NCI-H226 (cell line): ENCODE results near the gene KIF6.
"Not testable (repeated sequence)": the region's sequence is repeated elsewhere in the genome, so short reads cannot be mapped to it uniquely, and the experiment has no call there.

Experiments
- DNase-seq: peaks from one replicate; pipeline ENCODE4 v3.0.0-alpha.2; 2015

The KIF6 gene

DNA sequence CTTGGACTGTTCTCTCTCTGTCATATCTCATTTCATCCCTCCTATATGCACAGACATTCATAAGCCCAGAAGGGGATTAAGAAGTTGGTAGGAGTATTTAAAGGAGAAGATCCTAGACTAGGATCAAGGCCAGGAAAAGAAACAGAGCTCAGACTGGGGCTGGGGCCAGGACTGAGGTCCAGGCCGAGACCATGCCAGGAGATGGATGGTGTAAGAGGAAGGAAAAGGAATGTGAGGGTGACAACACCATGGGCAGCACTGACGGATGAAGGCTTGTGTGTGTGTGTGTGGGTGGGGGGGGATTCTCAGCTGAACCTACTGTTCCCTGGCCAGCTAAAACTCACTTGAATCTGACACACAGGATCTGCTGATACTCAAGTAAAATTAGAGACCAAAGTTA is 182.1 kb downstream of the KIF6 start:
- DNase-seq, result no peak

DNA sequence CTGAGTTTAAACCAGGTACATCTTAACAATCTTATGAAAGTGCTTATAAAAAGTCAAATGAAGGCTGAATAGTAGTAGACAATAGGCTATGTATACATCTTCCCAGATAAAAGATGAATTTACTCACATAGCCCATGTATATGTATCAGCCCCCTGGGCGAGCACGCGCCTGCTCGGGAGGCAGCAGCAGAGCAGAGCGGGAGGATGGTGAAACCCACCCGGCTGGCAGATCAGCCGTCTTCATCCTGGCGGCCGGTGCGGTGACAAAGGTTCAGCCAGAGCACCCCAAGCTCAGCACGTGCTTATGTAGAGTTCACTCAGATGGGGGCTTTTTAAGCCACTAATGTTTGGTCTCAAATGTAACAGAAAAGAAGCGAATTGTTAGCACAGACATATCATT is 184.8 kb downstream of the KIF6 start:
- no peak for DNase-seq

DNA sequence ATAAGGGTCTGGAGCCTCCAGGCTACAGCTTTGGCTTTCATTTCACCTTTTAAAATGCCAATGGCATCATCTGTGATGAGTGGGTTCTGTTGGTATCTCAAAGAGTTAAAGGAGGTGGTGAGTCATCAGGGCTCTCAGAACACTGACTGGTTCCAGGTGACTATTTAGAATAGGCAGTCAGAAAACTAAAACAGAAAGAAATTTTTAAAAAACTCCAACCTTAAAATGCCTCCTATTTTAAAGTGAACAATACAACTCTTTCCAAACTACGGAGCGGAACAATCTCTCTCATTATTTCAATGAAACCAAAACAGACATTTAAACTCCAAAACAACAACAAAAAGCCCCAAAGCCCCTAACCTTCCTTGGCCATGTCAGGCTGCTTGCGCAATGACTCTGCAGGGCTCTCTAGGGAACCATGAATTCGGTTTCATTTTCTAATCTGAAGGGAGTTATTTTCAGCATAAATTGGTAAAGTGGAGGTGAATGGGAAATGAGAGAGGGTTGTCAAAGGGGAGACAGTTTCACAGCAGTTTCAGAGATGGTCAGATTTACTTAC is 194.9 kb downstream of the KIF6 start:
- DNase-seq, result peak; percentile 84

DNA sequence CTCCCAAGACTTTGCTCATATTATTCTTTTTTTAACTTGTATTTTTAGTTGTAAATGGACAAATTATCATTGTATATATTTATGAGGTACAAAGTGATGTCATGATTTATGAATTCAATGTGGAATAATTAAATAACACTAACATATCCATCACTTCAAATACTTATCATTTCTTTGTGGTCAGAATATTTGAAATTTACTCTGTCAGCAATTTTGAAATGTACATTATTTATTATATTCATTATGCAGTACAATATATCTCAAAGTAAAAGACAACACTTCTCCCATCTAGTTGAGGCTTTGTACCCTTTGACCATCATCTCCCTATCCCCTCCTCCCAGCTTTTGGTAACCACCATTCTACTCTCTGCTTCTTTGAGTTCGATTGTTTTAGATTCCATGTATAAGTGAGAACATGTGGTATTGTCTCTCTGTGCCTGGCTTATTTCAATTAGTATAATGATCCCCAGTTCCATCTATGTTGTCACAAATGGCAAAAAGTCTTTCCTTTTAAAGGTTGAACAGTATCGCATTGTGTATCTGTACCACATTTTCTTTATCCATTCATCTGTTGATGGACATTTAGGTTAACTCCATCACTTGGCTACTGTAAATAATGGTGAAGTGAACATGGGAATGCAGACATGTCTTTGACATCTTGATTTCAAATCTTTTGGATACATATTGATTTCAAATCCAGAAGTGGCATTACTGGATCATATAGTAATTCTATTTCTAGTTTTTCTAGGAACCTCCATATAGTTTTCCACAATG is 197.2 kb downstream of the KIF6 start:
- DNase-seq, result no peak

DNA sequence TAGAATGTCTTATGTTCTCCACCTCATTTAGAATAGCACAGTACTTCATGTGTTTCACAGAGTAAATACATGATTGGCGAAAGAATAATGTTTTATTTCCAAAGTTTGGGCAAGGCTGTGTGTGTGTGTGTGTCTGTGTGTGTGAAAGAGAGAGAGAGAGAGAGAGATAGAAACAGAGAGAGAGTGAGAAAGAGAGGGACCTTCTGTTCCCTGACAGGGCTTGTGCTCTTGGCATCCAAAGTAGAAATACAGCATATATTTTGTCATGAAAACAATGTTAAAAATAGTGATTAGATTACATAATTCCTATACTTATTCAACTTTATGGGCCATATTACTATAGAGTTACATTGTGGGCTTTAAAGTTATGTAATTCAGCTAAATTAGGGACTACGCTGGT is 201.2 kb downstream of the KIF6 start:
- no peak for DNase-seq

DNA sequence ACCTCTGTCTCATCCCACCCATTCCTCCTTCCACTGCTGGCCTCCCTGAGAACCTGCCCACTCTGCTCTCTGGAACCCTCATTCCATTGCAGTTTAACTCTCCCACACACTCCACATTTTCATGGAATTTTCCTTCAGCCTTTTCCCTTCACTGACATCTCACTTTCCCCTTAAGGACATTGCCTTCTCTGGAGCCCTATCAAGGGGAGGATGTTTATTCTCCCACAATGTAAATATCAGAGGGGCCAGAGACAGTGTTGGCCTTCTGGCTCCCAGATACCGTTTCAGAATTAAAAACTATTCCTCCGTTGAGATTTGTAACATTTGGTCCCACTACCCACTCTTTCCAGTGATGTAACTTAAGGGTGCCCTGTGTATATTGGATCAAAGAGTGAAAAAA is 203.2 kb downstream of the KIF6 start:
- DNase-seq, result peak; percentile 42

DNA sequence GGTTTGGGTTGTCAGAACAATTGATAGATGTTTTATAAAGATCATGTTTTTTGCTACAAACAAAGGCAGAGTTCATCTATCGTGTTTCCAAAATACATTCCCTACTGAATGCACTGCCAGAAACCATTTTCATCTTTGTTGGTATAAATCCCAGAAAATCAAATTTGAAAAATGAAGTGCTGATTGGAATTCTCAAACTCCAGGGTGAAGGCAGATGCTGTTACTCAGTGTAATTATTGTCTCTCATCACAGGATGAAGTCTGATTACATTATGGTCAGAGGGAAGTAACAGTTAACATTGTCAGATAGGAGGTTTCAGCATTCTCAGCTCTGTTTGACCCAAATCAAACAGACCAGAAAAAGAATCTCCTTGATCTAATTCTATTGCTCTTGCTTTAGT is 204.3 kb downstream of the KIF6 start:
- no peak for DNase-seq

DNA sequence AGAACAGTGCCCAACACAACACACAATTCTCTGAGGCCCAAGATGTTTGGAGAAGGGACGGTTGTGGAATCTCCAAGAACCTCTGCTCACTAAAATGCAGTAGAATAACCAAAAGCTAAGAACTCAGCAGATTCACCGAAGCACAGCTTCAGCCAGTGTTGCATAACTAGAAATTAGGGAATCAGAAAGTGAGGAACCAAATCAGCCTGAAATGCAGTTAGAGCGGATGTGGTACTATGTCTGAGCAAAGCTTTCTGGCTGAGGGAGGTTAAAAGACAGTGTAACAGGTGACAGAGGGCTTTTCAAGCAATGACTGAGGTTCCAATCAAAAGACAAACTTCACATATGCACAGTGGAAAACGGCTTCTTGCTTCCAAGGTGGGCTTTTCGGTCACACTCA is 204.8 kb downstream of the KIF6 start:
- no peak for DNase-seq

DNA sequence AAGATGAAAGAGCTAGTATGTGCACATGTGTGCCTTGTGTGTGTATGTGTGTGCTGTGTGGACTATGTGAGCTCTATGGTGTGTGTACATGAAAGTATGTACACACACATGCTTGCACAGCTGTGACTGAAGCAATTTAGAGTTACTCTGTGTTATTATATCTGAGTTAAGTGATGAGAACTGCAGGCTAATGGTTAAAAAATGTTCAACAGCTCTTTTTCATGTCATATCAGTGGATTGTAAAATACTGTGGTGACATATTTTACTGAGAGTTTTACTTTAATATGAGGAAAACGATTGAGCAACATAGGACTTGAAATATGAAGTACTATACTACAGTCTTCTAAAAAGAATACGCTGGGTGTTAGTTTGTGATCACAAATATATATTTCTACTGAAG is 207.0 kb downstream of the KIF6 start:
- DNase-seq, result peak; percentile 12

DNA sequence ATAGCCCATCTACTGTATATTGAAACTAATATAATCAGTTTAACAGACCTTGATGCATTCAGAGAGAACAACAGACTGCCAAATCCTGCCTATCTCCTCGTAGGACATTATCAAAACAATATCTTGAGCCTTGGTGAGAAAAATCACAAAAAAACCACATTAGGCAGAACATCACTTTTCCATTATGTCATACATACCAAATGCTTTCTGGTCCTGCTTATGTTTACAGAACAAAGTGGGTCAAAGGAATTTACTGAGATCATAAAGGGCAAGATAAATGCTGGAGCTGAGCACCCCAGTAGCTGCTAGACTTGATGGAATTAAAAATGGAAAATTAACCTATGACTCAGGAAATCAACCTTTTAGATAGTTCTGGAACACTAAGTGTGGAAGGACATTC is 207.5 kb downstream of the KIF6 start:
- DNase-seq, result peak; percentile 83

DNA sequence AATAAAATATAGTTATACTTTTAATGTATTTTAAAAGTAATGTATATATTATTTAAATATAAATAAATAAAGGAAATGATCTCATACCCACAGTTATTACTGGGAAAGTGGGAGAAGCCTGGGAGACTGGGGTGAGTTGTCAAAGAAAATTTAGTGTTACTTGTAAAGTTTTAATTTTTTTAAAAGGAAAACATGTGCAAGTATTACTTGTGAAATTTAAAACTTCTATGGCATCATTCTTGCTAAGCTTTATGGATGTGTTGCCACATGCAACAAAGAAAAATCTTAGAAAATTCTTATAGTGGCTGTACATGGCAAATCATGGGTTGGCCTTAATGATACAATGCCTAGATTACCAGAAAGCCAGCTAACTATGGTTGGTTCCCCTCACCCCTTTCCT is 208.7 kb downstream of the KIF6 start:
- no peak for DNase-seq

DNA sequence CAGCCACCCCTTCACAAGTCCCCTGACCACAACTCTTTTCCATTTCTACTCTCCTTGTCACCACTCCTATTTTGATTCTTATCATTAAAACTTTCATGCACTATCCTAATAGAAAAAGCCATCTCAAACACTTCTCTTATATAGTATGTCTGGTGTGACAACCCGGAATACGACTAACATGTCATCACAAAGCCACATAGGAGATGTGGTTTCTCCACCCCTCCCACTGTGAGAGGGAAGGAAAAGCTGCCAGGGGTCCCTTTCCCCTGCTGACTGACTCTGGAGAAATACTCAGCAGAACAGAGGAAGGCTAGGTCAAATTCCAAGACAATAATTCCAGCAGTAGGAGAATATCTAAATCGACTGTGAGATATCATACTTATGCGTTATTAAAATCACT is 209.7 kb downstream of the KIF6 start:
- no peak for DNase-seq

DNA sequence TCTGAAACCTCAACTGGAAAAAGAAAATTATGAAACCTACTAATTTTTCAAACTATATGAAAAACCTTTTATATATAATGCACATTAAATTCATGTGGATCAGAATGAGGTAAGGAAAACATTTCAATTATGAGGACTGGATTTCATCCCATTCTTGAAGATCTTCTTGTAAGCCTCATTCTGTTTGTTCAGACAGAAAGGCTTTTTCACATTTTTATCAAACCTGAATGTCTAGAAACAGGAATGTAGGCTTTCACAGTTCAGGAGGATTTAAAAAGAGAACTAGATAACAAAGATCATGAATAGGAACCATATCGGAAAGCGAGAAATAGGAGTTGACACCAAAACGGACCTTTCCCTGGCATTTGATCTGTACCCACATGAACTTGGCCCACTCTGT is 210.2 kb downstream of the KIF6 start:
- DNase-seq, result no peak

DNA sequence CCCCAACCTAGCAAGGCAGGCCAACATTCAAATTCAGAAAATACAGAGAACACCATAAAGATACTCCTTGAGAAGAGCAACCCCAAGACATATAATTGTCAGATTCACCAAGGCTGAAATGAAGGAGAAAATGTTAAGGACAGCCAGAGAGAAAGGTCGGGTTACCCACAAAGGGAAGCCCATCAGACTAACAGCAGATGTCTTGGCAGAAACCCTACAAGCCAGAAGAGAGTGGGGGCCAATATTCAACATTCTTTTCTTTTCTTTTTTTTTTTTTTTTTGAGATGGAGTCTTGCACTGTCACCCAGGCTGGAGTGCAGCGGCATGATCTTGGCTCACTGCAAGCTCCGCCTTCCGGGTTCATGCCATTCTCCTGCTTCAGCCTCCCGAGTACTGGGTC is 215.4 kb downstream of the KIF6 start:
- not testable (repeated sequence) for DNase-seq

DNA sequence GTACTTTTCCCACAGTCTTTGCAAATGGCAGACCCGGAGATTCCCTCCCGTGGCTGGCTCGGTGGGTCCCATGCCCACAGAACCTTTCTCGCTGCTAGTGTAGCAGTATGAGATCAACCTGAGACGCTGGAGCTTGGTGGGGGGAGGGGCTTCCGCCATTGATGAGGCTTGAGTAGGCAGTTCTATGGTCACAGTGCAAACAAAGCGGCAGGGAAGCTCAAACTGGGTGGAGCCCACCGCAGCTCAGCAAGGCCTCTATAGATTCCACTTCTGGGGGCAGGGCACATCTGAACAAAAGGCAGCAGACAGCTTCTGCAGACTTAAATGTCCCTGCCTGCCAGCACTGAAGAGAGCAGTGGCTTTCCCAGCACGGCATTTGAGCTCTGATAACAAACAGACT is 216.7 kb downstream of the KIF6 start:
- no peak for DNase-seq

DNA sequence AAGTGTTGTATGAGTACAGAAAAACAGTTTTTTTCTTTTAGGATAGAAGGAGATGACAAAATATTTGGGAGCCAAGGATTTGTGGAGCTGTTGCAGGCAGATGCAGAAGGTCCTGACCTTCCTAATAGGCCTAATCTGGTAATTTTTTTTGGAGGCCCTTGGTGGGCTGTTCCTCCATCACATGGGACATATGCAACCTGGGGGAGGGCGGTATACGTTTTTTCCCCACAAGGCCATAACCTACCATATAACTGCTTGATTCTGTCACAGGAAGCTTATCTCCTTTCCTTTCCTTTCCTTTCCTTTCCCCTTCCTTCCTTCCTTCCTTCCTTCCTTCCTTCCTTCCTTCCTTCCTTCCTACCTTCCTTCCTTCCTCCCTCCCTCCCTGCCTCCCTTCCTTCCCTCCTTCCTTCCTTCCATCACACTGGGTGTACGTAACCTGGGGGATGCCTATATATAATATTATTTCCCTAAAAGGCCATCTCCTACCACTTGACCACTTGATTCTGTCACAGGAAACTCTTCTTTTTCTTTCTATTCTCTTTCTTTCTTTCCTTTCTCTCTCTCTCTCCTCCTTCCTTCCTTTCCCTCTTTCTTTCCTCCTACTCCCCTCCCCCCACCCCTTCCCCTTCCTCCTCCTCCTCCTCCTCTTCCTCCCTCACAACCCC is 217.7 kb downstream of the KIF6 start:
- no peak for DNase-seq

DNA sequence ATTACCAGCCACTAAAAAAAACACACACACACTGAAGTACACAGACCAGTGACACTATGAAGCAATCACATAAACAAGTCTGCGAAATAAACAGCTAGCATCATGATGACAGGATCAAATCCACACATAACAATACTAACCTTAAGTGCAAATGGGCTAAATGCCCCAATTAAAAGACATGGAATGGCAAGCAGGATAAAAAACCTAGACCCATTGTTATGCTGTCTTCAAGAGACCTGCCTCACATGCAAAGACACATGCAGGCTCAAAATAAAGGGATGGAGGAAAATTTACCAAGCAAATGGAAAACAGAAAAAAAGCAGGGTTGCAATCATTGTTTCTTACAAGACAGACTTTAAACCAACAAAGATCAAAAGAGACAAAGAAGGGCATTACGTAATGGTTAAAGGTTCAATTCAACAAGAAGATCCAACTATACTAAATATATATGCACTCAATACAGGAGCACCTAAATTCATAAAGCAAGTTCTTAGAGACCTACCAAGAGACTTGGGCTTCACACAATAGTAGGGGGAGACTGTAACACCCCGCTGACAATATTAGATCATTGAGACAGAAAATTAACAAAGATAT is 222.7 kb downstream of the KIF6 start:
- not testable (repeated sequence) for DNase-seq

DNA sequence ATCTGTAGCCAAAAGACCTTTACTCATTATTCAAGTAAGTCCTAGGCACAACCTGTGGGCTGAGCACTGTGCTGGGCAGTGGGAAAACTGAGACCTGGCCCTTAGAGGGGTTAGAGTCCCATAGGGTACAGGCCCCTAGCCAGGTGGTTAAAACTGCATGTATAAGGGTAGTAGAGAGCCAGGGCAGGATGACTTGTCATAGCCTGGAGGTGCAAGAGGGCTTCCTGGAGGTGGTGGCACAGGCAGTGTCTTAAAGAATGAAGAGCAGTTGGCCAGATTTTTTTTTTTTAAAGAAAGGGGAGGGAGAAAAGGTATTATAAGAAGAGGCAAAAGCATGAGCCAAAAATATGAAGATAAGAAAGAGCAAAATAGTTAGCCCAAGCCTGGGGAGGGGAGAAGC is 226.2 kb downstream of the KIF6 start:
- DNase-seq, result no peak

DNA sequence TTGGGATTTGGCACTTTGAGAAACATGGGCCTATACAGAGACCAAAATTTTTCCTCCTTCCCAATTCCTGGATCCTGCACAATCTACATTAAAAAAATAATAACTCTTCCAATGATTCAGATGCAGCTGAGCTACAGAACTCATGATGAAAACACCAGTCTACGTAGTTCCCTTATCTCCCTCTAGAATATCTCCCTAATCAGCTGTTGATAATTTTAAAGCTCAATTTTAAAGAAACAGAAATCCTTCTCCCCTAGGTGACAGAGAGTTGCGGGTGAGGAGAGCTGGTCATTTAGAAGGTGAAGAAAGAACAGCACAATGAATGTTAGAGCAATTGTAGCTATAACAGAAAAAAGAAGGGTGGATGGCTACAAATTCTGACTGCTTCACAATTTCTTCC is 227.1 kb downstream of the KIF6 start:
- DNase-seq, result peak; percentile 21

DNA sequence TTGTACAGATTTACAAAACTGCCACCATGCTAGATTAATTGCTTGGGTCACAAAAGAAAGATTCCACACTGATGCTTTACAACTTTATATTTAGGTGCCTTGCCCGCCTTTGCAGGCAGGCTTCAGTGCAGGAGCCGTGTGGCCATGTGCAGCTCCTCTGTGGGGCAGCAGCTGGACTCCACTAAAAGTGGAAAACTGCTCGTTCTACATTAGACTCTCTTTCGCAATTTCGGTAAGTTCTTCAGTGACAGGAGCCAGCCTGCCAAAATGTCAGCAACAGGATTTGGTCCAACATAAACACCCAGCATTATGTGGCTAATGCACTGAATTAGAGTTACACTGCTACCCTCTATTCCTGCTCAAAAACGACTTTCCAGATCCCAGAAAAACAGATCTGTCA is 228.3 kb downstream of the KIF6 start:
- DNase-seq, result no peak

DNA sequence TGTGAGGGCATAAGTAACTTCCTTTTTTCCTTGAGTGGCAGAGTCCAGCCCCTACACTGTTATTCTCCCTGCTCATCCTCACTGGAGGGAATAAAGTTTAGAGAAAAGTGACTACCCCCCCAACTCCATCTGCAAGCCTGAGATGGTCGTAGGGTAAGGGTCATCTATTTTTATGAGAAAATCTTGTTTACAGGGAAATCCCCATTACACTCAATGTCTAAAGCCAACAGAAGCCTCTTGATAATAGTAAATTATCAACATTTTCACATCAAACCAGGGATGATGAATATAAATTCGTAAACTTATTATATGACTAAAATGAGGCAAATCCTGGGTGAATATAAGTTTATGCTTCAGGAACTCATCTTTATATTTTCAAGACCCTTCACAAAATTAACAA is 228.8 kb downstream of the KIF6 start:
- no peak for DNase-seq

DNA sequence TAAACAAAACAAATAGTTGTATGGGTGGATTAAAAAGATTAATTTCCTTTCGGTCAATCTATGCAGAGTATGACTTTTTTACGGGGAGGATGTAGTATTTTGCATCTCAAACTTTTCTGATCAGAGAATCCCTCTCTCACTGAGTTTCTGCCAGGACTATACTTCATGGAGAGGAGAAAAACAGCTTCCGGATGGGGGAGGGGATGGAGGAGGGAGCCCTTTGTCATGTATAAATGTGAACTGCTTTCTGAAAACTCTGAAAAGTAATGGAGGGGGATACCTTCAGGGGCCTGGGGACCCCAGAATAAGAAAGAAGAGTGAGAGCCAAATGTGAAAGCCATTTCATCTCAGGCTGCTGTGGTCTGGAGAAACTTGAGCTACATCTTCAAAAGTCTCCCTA is 229.6 kb downstream of the KIF6 start:
- DNase-seq, result no peak

DNA sequence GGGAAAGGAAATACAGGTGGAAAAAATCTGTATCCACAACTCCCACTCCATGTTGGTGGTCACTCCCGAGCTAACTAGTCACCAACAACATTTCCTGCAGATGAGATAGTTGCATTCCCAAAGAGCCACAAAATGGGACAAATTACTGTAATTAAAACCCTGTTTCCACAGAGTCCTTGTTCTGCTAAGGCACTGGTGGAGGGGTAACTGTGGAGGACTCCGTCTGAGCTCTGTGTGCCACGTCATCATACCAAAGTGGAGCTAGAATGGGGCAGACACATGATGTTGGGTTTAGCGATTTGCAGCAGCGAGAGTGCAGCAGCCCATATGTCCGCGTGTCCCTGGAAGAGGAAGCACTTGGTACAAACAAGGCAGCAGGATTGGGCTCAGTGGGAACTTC is 230.2 kb downstream of the KIF6 start:
- DNase-seq, result no peak

DNA sequence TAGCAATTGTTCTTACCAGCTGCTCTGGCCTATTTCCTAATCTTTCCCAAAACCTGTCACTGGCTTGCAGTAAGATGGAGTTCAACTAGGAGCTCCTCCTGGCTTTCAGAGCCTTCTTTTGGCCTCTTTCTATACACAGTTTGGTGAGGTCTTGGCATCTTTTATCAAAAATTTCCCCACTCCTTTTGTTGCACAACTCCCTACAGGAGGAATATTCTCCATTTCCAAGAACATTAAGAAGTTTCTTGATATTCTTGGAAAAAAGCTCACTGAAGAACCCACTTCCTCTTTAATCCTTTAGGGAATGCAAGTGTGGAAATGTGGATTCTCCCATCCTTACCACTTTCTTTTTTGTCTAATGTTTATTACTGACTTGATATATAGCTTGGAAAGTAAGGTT is 231.4 kb downstream of the KIF6 start:
- DNase-seq, result peak; percentile 73
